MM.1S (cell line): ENCODE results near the gene USP12.

Source experiments
- EZH2 ChIP-seq: fragments of 300-600 bp; sonication (generic); optimal IDR thresholded peaks from 2 replicates; pipeline ENCODE3; 2017; ENCODE audit warnings: low read depth, mild to moderate bottlenecking, antibody characterized with exemption, low read length, mixed read lengths
- EZH2phosphoT487 ChIP-seq: fragments of 300-600 bp; sonication (generic); IDR thresholded peaks from 2 replicates; pipeline ENCODE4 v1.6.1; 2018; ENCODE audit warnings: antibody characterized with exemption, low read length
- TF ChIP-seq, protein P1 (sequence below): fragments of 300-600 bp; sonication (generic); IDR thresholded peaks from 2 replicates; pipeline ENCODE4 v1.5.1; 2016; ENCODE audit warnings: antibody characterized with exemption, low read length, mixed read lengths

DNA sequence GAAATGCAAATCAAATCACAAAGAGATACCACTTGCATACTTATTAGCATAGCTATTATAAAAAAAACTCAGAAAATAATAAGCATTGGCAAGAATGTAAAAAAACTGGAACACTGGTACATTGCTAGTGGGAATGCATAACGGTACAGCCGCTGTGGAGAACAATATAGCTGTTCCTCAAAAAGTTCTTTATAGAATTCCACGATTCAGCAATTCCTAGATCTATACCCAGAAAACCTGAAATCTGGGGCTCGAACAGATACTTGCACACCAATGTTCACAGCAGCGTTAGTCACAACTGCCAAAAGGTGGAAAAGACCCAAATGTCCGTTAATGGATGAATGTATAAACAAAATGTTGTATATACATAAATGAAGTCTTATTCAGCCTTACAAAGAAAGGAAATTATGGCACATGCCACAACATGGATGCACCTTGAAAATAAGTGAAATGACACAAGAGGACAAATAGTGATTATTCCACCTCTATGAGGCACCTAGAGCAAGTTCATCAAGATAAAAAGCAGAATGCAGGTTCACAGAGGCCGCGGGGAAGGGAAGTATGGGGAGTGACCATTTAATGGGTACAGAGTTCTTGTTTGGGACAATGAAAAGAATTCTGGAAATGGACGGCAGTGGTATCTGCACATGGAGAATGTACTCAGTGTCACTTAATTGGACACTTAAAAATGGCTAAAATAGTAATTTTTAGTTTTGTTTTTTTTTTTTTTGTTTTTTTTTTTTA is 107.2 kb downstream of the USP12 start:
- TF ChIP-seq, protein P1, sequence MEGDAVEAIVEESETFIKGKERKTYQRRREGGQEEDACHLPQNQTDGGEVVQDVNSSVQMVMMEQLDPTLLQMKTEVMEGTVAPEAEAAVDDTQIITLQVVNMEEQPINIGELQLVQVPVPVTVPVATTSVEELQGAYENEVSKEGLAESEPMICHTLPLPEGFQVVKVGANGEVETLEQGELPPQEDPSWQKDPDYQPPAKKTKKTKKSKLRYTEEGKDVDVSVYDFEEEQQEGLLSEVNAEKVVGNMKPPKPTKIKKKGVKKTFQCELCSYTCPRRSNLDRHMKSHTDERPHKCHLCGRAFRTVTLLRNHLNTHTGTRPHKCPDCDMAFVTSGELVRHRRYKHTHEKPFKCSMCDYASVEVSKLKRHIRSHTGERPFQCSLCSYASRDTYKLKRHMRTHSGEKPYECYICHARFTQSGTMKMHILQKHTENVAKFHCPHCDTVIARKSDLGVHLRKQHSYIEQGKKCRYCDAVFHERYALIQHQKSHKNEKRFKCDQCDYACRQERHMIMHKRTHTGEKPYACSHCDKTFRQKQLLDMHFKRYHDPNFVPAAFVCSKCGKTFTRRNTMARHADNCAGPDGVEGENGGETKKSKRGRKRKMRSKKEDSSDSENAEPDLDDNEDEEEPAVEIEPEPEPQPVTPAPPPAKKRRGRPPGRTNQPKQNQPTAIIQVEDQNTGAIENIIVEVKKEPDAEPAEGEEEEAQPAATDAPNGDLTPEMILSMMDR, result no peak
- TF ChIP-seq EZH2, result no peak
- no peak for TF ChIP-seq EZH2phosphoT487
